ENCODE data around the gene RGPD5. TPM values are rescaled to one million over a fixed set of nuclear protein-coding genes. Genes with fewer than 3 reads are reported as not detected.
"Not testable (repeated sequence)": the region's sequence is repeated elsewhere in the genome, so short reads cannot be mapped to it uniquely, and the experiment has no call there.

Gene RGPD5
- total and polyA plus RNA-seq, 11 donors, result 3.9 to 35.4 (median 13.9) TPM

GRCh38 chr2:109779118-109779517, 15.0 kb upstream of the RGPD5 start:
- WGBS, 4 donors, result no CpG with 5 or more reads among the region's 2 CpGs
- not testable (repeated sequence) for ATAC-seq

GRCh38 chr2:109781147-109781816, 12.8 kb upstream of the RGPD5 start:
- H3K4me3 ChIP-seq; DNase-seq; intact Hi-C loops (cut with DNase I); H3K27ac ChIP-seq; H3K9me3 ChIP-seq; H3K36me3 ChIP-seq; H3K4me1 ChIP-seq; H3K27me3 ChIP-seq: not testable (repeated sequence)
- ATAC-seq, result peak in 1 of 4 donors; percentile 37
- WGBS, 4 donors, result no CpG with 5 or more reads among the region's 15 CpGs

More at GRCh38 chr2:109779118-109779517, 15.0 kb upstream of the RGPD5 start:
- H3K27me3 ChIP-seq; intact Hi-C loops (cut with DNase I); H3K4me1 ChIP-seq; H3K4me3 ChIP-seq; H3K27ac ChIP-seq; H3K36me3 ChIP-seq; DNase-seq; H3K9me3 ChIP-seq: not testable (repeated sequence)

- DNase-seq; H3K27ac ChIP-seq; intact Hi-C loops (cut with DNase I); H3K27me3 ChIP-seq; H3K4me1 ChIP-seq; H3K9me3 ChIP-seq; H3K4me3 ChIP-seq; H3K36me3 ChIP-seq: not testable (repeated sequence)
- ATAC-seq, result peak; percentile 72 to 84 (median 80)
- no CpG with 5 or more reads among the region's 2 CpGs for WGBS, 4 donors
These were observed 11.6 kb upstream of the RGPD5 start for GRCh38 chr2:109782446-109782993.

GRCh38 chr2:109791530-109792279, 2.4 kb upstream of the RGPD5 start:
- H3K36me3 ChIP-seq; H3K4me1 ChIP-seq; H3K9me3 ChIP-seq; H3K27me3 ChIP-seq; H3K27ac ChIP-seq; ATAC-seq; DNase-seq; intact Hi-C loops (cut with DNase I); H3K4me3 ChIP-seq: not testable (repeated sequence)
- WGBS, 4 donors, result no CpG with 5 or more reads among the region's 12 CpGs

GRCh38 chr2:109792659-109793058, 1.4 kb upstream of the RGPD5 start:
- intact Hi-C loops (cut with DNase I); H3K27me3 ChIP-seq; H3K4me3 ChIP-seq; DNase-seq; H3K27ac ChIP-seq; H3K9me3 ChIP-seq; H3K36me3 ChIP-seq; H3K4me1 ChIP-seq: not testable (repeated sequence)
- WGBS, 4 donors, result no CpG with 5 or more reads among the region's 1 CpG
- ATAC-seq, result peak; percentile 29 to 66 (median 56)

- H3K4me1 ChIP-seq; H3K4me3 ChIP-seq; H3K27me3 ChIP-seq; intact Hi-C loops (cut with DNase I); H3K36me3 ChIP-seq; DNase-seq; H3K9me3 ChIP-seq; H3K27ac ChIP-seq: not testable (repeated sequence)
- peak in 3 of 4 donors; percentile 58 to 70 (median 65) for ATAC-seq
- WGBS, 4 donors, result no CpG with 5 or more reads among the region's 8 CpGs
These were observed 77.1 kb downstream of the RGPD5 start for GRCh38 chr2:109871129-109871751.

GRCh38 chr2:109876625-109877024, 82.5 kb downstream of the RGPD5 start:
- H3K36me3 ChIP-seq; H3K4me3 ChIP-seq; intact Hi-C loops (cut with DNase I); H3K4me1 ChIP-seq; H3K27ac ChIP-seq; H3K27me3 ChIP-seq; ATAC-seq; DNase-seq; H3K9me3 ChIP-seq: not testable (repeated sequence)
- WGBS, 4 donors, result no CpG with 5 or more reads among the region's 3 CpGs

- intact Hi-C loops (cut with DNase I); ATAC-seq; H3K27ac ChIP-seq; H3K4me1 ChIP-seq; H3K4me3 ChIP-seq; H3K27me3 ChIP-seq; DNase-seq; H3K36me3 ChIP-seq; H3K9me3 ChIP-seq: not testable (repeated sequence)
- no CpG with 5 or more reads among the region's 1 CpG for WGBS, 4 donors
These were observed 88.0 kb downstream of the RGPD5 start for GRCh38 chr2:109882112-109882511.

GRCh38 chr2:109888414-109888813, 94.3 kb downstream of the RGPD5 start:
- H3K27ac ChIP-seq; H3K36me3 ChIP-seq; H3K4me3 ChIP-seq; H3K27me3 ChIP-seq; ATAC-seq; H3K4me1 ChIP-seq; intact Hi-C loops (cut with DNase I); DNase-seq; H3K9me3 ChIP-seq: not testable (repeated sequence)
- WGBS, 4 donors, result no CpG with 5 or more reads among the region's 4 CpGs

GRCh38 chr2:109889909-109890308, 95.8 kb downstream of the RGPD5 start:
- DNase-seq; H3K9me3 ChIP-seq; H3K27me3 ChIP-seq; intact Hi-C loops (cut with DNase I); H3K36me3 ChIP-seq; H3K4me3 ChIP-seq; H3K4me1 ChIP-seq; H3K27ac ChIP-seq: not testable (repeated sequence)
- no CpG with 5 or more reads among the region's 4 CpGs for WGBS, 4 donors
- peak in 2 of 4 donors; percentile 67 for ATAC-seq

GRCh38 chr2:109891024-109891423, 96.9 kb downstream of the RGPD5 start:
- H3K27ac ChIP-seq; H3K4me1 ChIP-seq; intact Hi-C loops (cut with DNase I); H3K4me3 ChIP-seq; H3K9me3 ChIP-seq; ATAC-seq; H3K27me3 ChIP-seq; DNase-seq; H3K36me3 ChIP-seq: not testable (repeated sequence)
- no CpG with 5 or more reads among the region's 4 CpGs for WGBS, 4 donors
